GM19467 (cell line): ENCODE data around the gene ZFYVE19.

Source experiments
- ATAC-seq: cut with Tn5 transposase; IDR thresholded peaks from one replicate; pipeline ENCODE4 v1.9.1; 2021; ENCODE audit warnings: mild to moderate bottlenecking, moderate library complexity; ENCODE audit not compliant: unreplicated experiment

ZFYVE19 gene, protein sequence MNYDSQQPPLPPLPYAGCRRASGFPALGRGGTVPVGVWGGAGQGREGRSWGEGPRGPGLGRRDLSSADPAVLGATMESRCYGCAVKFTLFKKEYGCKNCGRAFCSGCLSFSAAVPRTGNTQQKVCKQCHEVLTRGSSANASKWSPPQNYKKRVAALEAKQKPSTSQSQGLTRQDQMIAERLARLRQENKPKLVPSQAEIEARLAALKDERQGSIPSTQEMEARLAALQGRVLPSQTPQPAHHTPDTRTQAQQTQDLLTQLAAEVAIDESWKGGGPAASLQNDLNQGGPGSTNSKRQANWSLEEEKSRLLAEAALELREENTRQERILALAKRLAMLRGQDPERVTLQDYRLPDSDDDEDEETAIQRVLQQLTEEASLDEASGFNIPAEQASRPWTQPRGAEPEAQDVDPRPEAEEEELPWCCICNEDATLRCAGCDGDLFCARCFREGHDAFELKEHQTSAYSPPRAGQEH

DNA sequence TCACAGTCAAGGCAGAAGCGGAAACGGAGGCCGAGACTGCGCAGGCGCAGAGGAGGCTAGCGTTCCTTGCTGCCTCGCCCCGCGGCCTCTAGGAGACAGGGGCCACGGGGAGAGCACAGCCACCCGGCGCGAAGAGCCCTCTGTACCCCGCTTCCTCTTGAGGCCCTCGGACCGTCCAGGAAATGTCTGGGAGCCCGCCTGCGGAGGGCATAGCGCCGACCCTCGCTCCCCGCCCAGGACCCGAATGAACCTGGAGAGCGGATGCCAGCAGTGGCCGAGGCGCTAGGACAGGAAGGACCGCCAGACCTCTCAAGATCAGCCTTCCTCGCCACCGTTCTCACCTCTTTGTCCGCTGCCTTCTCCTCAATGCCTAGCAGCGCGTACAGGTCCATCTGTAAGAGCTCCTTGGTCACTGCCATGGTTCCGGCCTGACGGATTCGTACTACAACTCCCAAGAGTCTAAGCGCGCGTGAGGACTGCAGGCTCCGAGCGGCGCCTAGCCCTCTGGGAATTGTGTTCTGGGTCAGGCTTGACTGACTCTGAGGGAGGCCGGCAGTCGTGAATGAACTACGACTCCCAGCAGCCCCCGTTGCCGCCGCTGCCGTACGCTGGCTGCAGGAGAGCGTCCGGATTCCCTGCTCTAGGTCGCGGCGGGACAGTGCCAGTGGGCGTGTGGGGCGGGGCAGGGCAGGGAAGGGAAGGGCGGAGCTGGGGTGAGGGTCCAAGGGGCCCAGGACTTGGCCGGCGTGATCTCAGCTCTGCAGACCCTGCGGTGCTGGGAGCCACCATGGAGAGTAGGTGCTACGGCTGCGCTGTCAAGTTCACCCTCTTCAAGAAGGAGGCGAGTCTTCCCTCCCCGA is at the start of gene ZFYVE19, which contains the start of gene DNAJC17:
ZFYVE19 (plus strand) TSS at position 62 of the 860 bp plus-strand sequence; CDS start at position 563, 501 bp downstream.
DNAJC17 (minus strand) TSS at position 446 of the 860 bp plus-strand sequence; CDS start at position 419, 27 bp downstream.
- peak; percentile 82 for ATAC-seq

GRCh38 chr15:40759961-40760360 is 46.9 kb upstream of the ZFYVE19 start:
- no peak for ATAC-seq

- ATAC-seq: no peak
These were observed 43.7 kb upstream of the ZFYVE19 start for GRCh38 chr15:40762919-40763800.

GRCh38 chr15:40763801-40764628 is 42.9 kb upstream of the ZFYVE19 start, which contains the start of gene GCHFR:
TSS of gene GCHFR (plus strand) at chr15:40764068. CDS start at chr15:40764181, 113 bp downstream.
- ATAC-seq: no peak

GRCh38 chr15:40764629-40765103 is 42.2 kb upstream of the ZFYVE19 start:
- no peak for ATAC-seq

GRCh38 chr15:40766194-40766815 is 40.6 kb upstream of the ZFYVE19 start:
- ATAC-seq: no peak

DNA sequence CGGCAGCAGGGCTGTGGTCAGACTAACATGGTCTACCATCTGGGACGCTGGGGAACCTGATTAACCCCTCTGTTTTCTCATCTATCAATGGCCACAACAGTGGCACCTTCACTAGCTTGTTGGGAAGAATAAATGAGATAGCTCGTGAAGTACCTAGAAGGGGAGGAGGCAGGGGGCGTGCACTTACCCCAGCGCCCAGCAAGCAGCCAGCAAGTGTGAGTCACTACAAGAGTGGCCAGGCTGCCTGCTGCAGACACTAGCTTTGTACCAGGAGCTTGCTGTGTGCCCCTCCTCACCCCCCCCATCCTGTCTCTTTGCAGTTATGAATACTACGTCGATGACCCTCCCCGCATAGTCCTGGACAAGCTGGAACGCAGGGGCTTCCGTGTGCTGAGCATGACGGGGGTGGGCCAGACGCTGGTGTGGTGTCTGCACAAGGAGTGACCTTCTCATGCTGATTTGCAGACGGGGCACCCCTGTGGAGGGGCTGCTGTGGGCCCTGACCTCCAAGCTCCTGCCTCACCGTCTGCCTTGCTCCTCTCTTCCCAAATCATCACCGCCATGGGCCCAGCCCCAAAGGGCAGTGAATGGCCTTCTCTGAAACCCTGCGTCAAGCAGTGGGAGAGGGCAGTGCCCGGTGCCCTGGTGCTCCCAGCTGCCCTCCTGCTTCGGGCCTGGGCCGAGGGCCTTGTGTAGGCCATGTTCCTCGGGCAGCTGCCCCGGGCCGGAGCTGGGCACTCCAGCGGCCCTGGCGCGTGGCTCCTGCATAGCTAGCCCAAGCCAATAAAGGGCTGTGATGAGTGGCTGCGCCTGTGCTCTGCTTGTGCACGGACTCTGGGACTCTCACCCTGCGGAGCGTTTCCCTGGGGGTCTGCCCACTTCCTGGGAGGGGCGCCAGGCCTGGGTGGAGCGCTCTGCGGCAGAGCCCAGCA is 39.7 kb upstream of the ZFYVE19 start:
- ATAC-seq: no peak

GRCh38 chr15:40767838-40768500 is 38.9 kb upstream of the ZFYVE19 start:
- no peak for ATAC-seq

- no peak for ATAC-seq
These were observed 38.2 kb upstream of the ZFYVE19 start for GRCh38 chr15:40768521-40769273.

DNA sequence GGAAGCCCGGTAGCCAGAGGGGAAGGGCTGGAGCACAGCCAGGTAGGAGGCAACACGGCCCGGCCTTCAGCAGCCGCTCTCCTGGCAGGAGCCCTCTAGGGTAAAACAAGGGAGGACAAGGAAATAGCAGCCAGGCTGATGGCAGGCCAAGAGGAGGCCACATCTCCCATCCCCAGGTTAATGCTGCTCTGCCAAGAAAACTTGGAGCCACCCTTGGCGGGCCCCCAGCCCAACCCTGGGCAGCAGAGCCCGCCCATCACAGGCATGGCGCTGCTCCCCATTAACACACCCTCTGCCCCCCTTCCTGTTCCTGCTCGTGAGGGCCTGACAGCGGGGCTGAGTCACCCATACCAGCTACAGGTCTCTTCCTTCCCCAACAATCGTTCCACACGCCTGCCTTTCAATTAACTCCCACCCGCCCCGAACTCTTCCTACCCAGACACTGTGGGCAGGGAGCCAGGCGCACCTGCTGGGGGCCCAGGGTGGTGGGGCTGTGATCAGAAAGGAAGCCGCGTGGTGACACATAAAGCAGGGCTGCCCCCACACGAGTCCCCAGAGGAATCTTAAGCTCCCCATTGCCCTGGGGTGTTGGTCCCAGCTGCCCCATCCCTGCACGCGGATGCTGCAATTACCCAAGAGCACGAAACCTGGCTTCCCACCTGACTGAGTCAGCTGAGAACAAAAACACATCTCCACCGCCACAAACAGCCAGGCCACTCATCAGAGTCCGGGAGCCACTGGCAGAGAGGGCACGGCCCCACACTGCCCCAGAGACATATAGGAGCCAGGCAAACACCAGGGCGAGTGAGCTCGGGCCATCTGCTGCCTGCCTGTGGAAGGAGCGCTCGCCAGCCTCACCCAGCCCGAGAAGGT is 37.4 kb upstream of the ZFYVE19 start, which contains the start of gene C15orf62:
C15orf62 (plus strand) TSS at position 707 of the 873 bp plus-strand sequence. CDS start 516 bp downstream, outside the sequence.
- ATAC-seq: peak; percentile 41

DNA sequence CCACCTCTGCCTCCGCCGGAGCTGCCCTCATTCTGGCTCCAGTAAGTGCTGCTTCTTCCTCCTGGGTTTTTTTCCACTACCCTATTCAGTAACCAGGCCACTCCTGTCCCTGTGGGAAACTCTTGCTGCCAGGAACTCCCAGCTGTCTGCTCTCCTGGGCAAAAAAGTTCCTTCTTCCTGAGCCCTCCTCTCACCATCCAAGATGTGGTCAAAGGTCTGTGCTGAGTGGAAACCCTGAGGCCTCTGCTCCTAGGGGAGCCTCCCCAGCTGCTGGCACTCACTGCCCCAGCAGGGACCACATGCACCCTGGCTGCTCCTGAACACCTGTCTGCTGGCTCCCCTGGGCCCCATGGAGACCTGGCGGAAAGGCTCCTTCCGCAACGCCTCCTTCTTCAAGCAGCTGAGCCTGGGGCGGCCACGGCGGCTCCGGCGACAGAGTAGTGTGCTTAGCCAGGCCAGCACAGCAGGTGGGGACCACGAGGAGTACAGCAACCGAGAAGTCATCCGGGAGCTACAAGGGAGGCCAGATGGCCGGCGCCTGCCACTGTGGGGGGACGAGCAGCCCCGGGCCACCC is 36.7 kb upstream of the ZFYVE19 start:
- no peak for ATAC-seq

DNA sequence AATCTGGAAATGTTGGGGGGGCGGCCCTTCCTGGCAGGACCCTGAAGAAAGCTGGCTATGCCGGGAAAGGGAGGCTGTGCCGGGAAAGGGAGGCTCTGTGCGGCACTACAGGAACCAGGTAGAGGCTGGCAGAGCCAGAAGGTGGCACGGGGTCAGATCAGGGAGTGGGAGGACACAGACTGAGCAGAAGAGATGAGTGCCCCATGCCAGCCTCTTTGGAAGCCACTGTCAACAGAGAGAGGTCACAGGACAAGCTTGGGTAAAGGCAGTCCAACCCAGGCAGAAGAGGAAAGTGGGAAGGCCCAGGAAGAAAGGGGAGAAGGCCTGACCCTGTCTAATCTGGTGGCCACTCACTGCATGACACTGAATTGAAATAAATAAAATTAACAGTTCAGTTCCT is 35.6 kb upstream of the ZFYVE19 start:
- ATAC-seq: no peak

- no peak for ATAC-seq
These were observed 34.9 kb upstream of the ZFYVE19 start for GRCh38 chr15:40772014-40772413.

DNA sequence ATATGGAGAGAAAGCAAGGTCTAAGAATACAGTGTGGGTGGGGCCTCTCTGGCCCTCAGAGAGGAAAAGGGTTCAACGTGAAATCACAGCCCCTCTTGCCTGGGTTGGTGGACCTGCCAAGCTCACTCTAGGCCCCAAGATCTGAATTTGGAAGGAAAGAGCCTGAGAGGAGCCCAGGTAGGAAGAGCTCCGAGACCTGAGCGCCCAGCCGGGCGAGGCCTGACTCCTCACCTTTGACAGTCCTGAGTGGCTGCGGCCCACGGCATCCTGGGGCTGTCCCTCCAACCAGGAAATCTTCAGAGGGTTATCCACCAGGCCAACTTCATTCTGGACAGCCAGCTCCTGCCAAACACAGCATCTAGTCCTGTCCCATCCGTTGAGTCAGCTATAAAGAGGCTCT is 33.4 kb upstream of the ZFYVE19 start:
- no peak for ATAC-seq

DNA sequence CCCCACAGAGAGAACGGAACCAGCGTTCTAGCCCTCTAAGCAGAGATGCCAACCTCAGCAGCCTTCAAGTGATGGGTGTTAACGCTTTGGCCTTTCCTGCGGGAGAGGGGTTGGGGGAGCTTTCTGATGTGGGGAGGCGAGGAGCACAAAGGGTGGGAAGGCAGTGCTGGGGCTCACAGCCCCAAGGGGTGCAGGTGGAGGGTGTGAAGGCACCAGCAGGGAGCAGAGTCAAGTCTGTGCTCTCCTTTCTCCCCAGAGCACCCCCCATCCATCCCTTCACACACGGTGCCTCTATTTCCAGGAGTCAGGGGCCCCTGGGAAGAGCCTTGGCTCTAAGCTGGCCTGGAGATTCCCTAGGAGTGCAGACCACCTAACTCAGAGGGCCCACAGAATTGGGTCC is 33.0 kb upstream of the ZFYVE19 start:
- no peak for ATAC-seq
